Activated T-helper 1 cell treated with anti-CD3 and anti-CD28 coated beads, Interleukin-2, amount 50 U/mL, for 16 hours (primary cell): ENCODE data around the gene PCDHB15.
"Not testable (repeated sequence)": the region's sequence is repeated elsewhere in the genome, so short reads cannot be mapped to it uniquely, and the experiment has no call there.

Experiments
- DNase-seq, 2 donors: peaks; one replicate each; pipeline ENCODE4 v3.0.0-alpha.2; 2020; ENCODE audit warnings: low read depth in 1 of 2, low spot score in 1 of 2

The PCDHB15 gene

GRCh38 chr5:141245250-141245717, at the start of gene PCDHB15:
TSS of gene PCDHB15 (plus strand) at chr5:141245395. CDS start at chr5:141245579, 184 bp downstream.
- DNase-seq = no peak

GRCh38 chr5:141196363-141196762, 48.8 kb upstream of the PCDHB15 start:
- no peak for DNase-seq

- no peak for DNase-seq
Measured at GRCh38 chr5:141199359-141200235, 45.6 kb upstream of the PCDHB15 start, which contains the start of gene PCDHB11. TSS of gene PCDHB11 (plus strand) at chr5:141199627. CDS start at chr5:141199775, 148 bp downstream.

GRCh38 chr5:141201126-141201525, 44.1 kb upstream of the PCDHB15 start:
- DNase-seq = not testable (repeated sequence)

- DNase-seq = not testable (repeated sequence)
Measured at GRCh38 chr5:141201646-141202045, 43.5 kb upstream of the PCDHB15 start.

GRCh38 chr5:141208478-141208877, 36.7 kb upstream of the PCDHB15 start, which contains the start of gene PCDHB12:
TSS of gene PCDHB12 (plus strand) at chr5:141208719. CDS start at chr5:141208908, 189 bp downstream.
- no peak for DNase-seq

GRCh38 chr5:141210281-141210680, 34.9 kb upstream of the PCDHB15 start:
- DNase-seq = not testable (repeated sequence)

- DNase-seq = not testable (repeated sequence)
Measured at GRCh38 chr5:141210849-141211248, 34.3 kb upstream of the PCDHB15 start.

- not testable (repeated sequence) for DNase-seq
Measured at GRCh38 chr5:141213656-141214339, 31.4 kb upstream of the PCDHB15 start, which contains the start of gene PCDHB13. TSS of gene PCDHB13 (plus strand) at chr5:141213919. CDS start at chr5:141214124, 205 bp downstream.

GRCh38 chr5:141214583-141214982, 30.6 kb upstream of the PCDHB15 start:
- not testable (repeated sequence) for DNase-seq

GRCh38 chr5:141215504-141215903, 29.7 kb upstream of the PCDHB15 start:
- DNase-seq = not testable (repeated sequence)

- DNase-seq = not testable (repeated sequence)
Measured at GRCh38 chr5:141216035-141216434, 29.2 kb upstream of the PCDHB15 start.

- no peak for DNase-seq
Measured at GRCh38 chr5:141223112-141223783, 21.9 kb upstream of the PCDHB15 start, which contains the start of gene PCDHB14. TSS of gene PCDHB14 (plus strand) at chr5:141223343. CDS start at chr5:141223506, 163 bp downstream.

GRCh38 chr5:141224844-141225243, 20.4 kb upstream of the PCDHB15 start:
- DNase-seq = not testable (repeated sequence)

- not testable (repeated sequence) for DNase-seq
Measured at GRCh38 chr5:141225421-141225820, 19.8 kb upstream of the PCDHB15 start.

- DNase-seq = no peak
Measured at GRCh38 chr5:141234109-141234667, 11.0 kb upstream of the PCDHB15 start.

- not testable (repeated sequence) for DNase-seq
Measured at GRCh38 chr5:141235922-141236321, 9.3 kb upstream of the PCDHB15 start.

GRCh38 chr5:141236516-141237313, 8.5 kb upstream of the PCDHB15 start:
- no peak for DNase-seq

- DNase-seq = no peak
Measured at GRCh38 chr5:141241496-141241895, 3.7 kb upstream of the PCDHB15 start.

- not testable (repeated sequence) for DNase-seq
Measured at GRCh38 chr5:141246971-141247370, 1.8 kb downstream of the PCDHB15 start.
